HepG2 (cell line): ENCODE measurements around the gene TCEANC2. TPM values are rescaled to one million over a fixed set of nuclear protein-coding genes. Genes with fewer than 3 reads are reported as not detected.

Source experiments
- BHLHE40 ChIP-seq: IDR thresholded peaks from 2 replicates; pipeline ENCODE4 v1.6.1; 2011; ENCODE audit warnings: low read length, improper control_type of control experiment
- CBX1 ChIP-seq: IDR thresholded peaks from one replicate; pipeline ENCODE4 v1.6.1; 2016; ENCODE audit warnings: antibody characterized with exemption, low read depth
- KDM5B ChIP-seq: sonication (generic); formaldehyde crosslinking; IDR thresholded peaks from 2 replicates; pipeline ENCODE4 v1.4.0; 2020; ENCODE audit warnings: missing genetic modification reagents, mild to moderate bottlenecking, borderline replicate concordance
- POLR2A ChIP-seq, 2 experiments: IDR thresholded peaks; 2 replicates each; pipeline ENCODE4 v1.6.1; 2011; ENCODE audit warnings: low read depth in 2 of 2, low read length in 2 of 2, mild to moderate bottlenecking in 1 of 2, moderate library complexity in 1 of 2; ENCODE audit not compliant: insufficient read depth in 1 of 2
- PRDM4 ChIP-seq: sonication (generic); formaldehyde crosslinking; IDR thresholded peaks from 2 replicates; pipeline ENCODE4 v1.9.0; 2021; ENCODE audit warnings: missing genetic modification reagents, borderline replicate concordance
- SAFB2 ChIP-seq: sonication (generic); formaldehyde crosslinking; IDR thresholded peaks from 2 replicates; pipeline ENCODE4 v1.5.1; 2020; ENCODE audit warnings: missing genetic modification reagents, low read depth, mild to moderate bottlenecking, borderline replicate concordance
- SKI ChIP-seq: fragments of 450-650 bp; IDR thresholded peaks from one replicate; pipeline ENCODE4 v1.6.1; 2018; ENCODE audit warnings: mild to moderate bottlenecking; ENCODE audit not compliant: partially characterized antibody
- U2AF1 ChIP-seq: fragments of 200-400 bp; formaldehyde crosslinking; optimal IDR thresholded peaks from 2 replicates; pipeline ENCODE3; 2017; ENCODE audit warnings: mild to moderate bottlenecking, low read depth, low read length
- WIZ ChIP-seq: sonication (generic); formaldehyde crosslinking; IDR thresholded peaks from 2 replicates; pipeline ENCODE4 v1.5.1; 2020; ENCODE audit warnings: mild to moderate bottlenecking, missing genetic modification reagents
- XRCC5 ChIP-seq: fragments of 200-400 bp; formaldehyde crosslinking; optimal IDR thresholded peaks from 2 replicates; pipeline ENCODE3; 2017; ENCODE audit warnings: mild to moderate bottlenecking, low read length
- ZBTB33 ChIP-seq: sonication (generic); formaldehyde crosslinking; IDR thresholded peaks from 2 replicates; pipeline ENCODE4 v1.4.0; 2020; ENCODE audit warnings: missing genetic modification reagents
- ZBTB44 ChIP-seq: sonication (generic); formaldehyde crosslinking; IDR thresholded peaks from 2 replicates; pipeline ENCODE4 v1.4.0; 2020; ENCODE audit warnings: missing genetic modification reagents
- ZFP36L2 ChIP-seq: sonication (generic); formaldehyde crosslinking; IDR thresholded peaks from 2 replicates; pipeline ENCODE4 v1.4.0; 2020; ENCODE audit warnings: missing genetic modification reagents
- ZNF343 ChIP-seq: sonication (generic); formaldehyde crosslinking; IDR thresholded peaks from 2 replicates; pipeline ENCODE4 v1.4.0; 2020; ENCODE audit warnings: mild to moderate bottlenecking, missing genetic modification reagents
- ZNF605 ChIP-seq: sonication (generic); formaldehyde crosslinking; IDR thresholded peaks from 2 replicates; pipeline ENCODE4 v1.8.0; 2022; ENCODE audit warnings: mild to moderate bottlenecking, missing genetic modification reagents
- ZNF646 ChIP-seq: sonication (generic); formaldehyde crosslinking; IDR thresholded peaks from 2 replicates; pipeline ENCODE4 v1.9.0; 2021; ENCODE audit warnings: mild to moderate bottlenecking, missing genetic modification reagents
- polyA plus RNA-seq, 8 experiments: library from polyadenylated mRNA; depleted of rRNA in 3 of 8; stranded (reverse) in 7 of 8; unstranded in 1 of 8; fragments of >200 nt; fragmentation: Illumina TruSeq in 4 of 8; extraction: Trizol in 4 of 8; gene quantifications; 2 replicates each; pipeline versions ENCODE4 v1.2.1 to v1.2.3, GENCODE V29; 2011 to 2016; ENCODE audit warnings: low read depth in 4 of 8, missing spikeins in 1 of 8, mixed read lengths in 1 of 8; ENCODE audit not compliant: insufficient read depth in 1 of 8
- total RNA-seq, 5 experiments: library from RNA; depleted of rRNA; stranded (reverse); fragments of >200 nt; fragmentation: Illumina TruSeq; extraction: Trizol; gene quantifications; 2 replicates each; pipeline ENCODE4 v1.2.3, GENCODE V29; 2016; ENCODE audit warnings: low read depth in 1 of 5

Gene TCEANC2
- total and polyA plus RNA-seq, 2 of the 13 experiments (the other 11 are each of a cell fraction or from before 2014, with no cell fraction given) = 3.8 to 5.0 TPM

GRCh38 chr1:54153535-54154439, 100.4 kb downstream of the TCEANC2 start (continued):
- TF ChIP-seq ZBTB44 (CRISPR knock-in tag) (no peak), CBX1 (no peak), SAFB2 (CRISPR knock-in tag) (no peak), WIZ (CRISPR knock-in tag) (no peak), POLR2A (IDR thresholded peaks at IDR 0.05; ENCODE audit: insufficient read depth in 1 of 2, low read depth in 2 of 2, low read length in 2 of 2) (0 out of 4 replicates have a peak, but pooled peaks of 1 of the 2 experiments have one; percentile 19), XRCC5 (peak; percentile 50), BHLHE40 (no peak), ZNF343 (no peak), SKI (peak; percentile 23), KDM5B (CRISPR knock-in tag) (peak; percentile 18; the same call in 1 of the 2 replicates), ZFP36L2 (CRISPR knock-in tag) (no peak), PRDM4 (CRISPR knock-in tag) (no peak), U2AF1 (no peak), ZNF605 (CRISPR knock-in tag) (no peak), ZBTB33 (CRISPR knock-in tag) (no peak), ZNF646 (no peak)
